ENCODE results near the gene TEX51.

The TEX51 gene

GRCh38 chr2:126858991-126859390 is 39.7 kb upstream of the TEX51 start:
- no peak for TF ChIP-seq CTCF (IDR thresholded peaks at IDR 0.05; ENCODE audit: low read depth, low read length)
- DNase-seq = no peak
- Histone ChIP-seq H3K27ac (no peak overlapping the region), H3K27me3 (ENCODE audit: insufficient read depth, low read depth, severe bottlenecking) (peaks cover 30% of the 10 kb centered on the region), H3K4me3 (ENCODE audit: low read depth, low read length) (no peak overlapping the region), H3K36me3 (no peaks in the 10 kb centered on the region), H3K9me3 (ENCODE audit: severe bottlenecking) (no peaks in the 10 kb centered on the region)

GRCh38 chr2:126859631-126860030 is 39.1 kb upstream of the TEX51 start:
- H3K36me3 ChIP-seq = no peaks in the 10 kb centered on the region
- TF ChIP-seq CTCF (IDR thresholded peaks at IDR 0.05; ENCODE audit: low read depth, low read length) = no peak
- no peak overlapping the region for H3K4me3 ChIP-seq (ENCODE audit: low read depth, low read length)
- no peak overlapping the region for H3K27ac ChIP-seq
- DNase-seq = no peak
- peaks cover 30% of the 10 kb centered on the region for H3K27me3 ChIP-seq (ENCODE audit: insufficient read depth, low read depth, severe bottlenecking)
- H3K9me3 ChIP-seq (ENCODE audit: severe bottlenecking) = no peaks in the 10 kb centered on the region

GRCh38 chr2:126860385-126860784 is 38.3 kb upstream of the TEX51 start:
- no peak for DNase-seq
- TF ChIP-seq CTCF (IDR thresholded peaks at IDR 0.05; ENCODE audit: low read depth, low read length) = 0 out of 2 replicates have a peak, but pooled peaks have one; percentile 4
- H3K36me3 ChIP-seq = no peaks in the 10 kb centered on the region
- peaks cover 30% of the 10 kb centered on the region for H3K27me3 ChIP-seq (ENCODE audit: insufficient read depth, low read depth, severe bottlenecking)
- H3K27ac ChIP-seq = no peak overlapping the region
- no peak overlapping the region for H3K4me3 ChIP-seq (ENCODE audit: low read depth, low read length)
- H3K9me3 ChIP-seq (ENCODE audit: severe bottlenecking) = peaks cover 2% of the 10 kb centered on the region

- no peak overlapping the region for H3K27ac ChIP-seq
- H3K9me3 ChIP-seq (ENCODE audit: severe bottlenecking) = peaks cover 3% of the 10 kb centered on the region
- DNase-seq = no peak
- no peak for TF ChIP-seq CTCF (IDR thresholded peaks at IDR 0.05; ENCODE audit: low read depth, low read length)
- no peak overlapping the region for H3K4me3 ChIP-seq (ENCODE audit: low read depth, low read length)
- peaks cover 30% of the 10 kb centered on the region for H3K27me3 ChIP-seq (ENCODE audit: insufficient read depth, low read depth, severe bottlenecking)
- no peaks in the 10 kb centered on the region for H3K36me3 ChIP-seq
These were observed 36.0 kb upstream of the TEX51 start for GRCh38 chr2:126862730-126863129.

GRCh38 chr2:126863336-126864015 is 35.2 kb upstream of the TEX51 start:
- TF ChIP-seq CTCF (IDR thresholded peaks at IDR 0.05; ENCODE audit: low read depth, low read length) = no peak
- no peak for DNase-seq
- no peak overlapping the region for H3K27ac ChIP-seq

GRCh38 chr2:126864861-126865260 is 33.8 kb upstream of the TEX51 start:
- Histone ChIP-seq H3K27ac (no peak overlapping the region), H3K4me3 (ENCODE audit: low read depth, low read length) (no peak overlapping the region), H3K27me3 (ENCODE audit: insufficient read depth, low read depth, severe bottlenecking) (peaks cover 31% of the 10 kb centered on the region), H3K36me3 (no peaks in the 10 kb centered on the region), H3K9me3 (ENCODE audit: severe bottlenecking) (peaks cover 3% of the 10 kb centered on the region)
- DNase-seq = peak; percentile 48
- peak; percentile 72 for TF ChIP-seq CTCF (IDR thresholded peaks at IDR 0.05; ENCODE audit: low read depth, low read length)

More at GRCh38 chr2:126863336-126864015, 35.2 kb upstream of the TEX51 start:
- Histone ChIP-seq H3K4me3 (ENCODE audit: low read depth, low read length) (no peak overlapping the region), H3K27me3 (ENCODE audit: insufficient read depth, low read depth, severe bottlenecking) (peaks cover 31% of the 10 kb centered on the region), H3K9me3 (ENCODE audit: severe bottlenecking) (peaks cover 3% of the 10 kb centered on the region), H3K36me3 (no peaks in the 10 kb centered on the region)

All from WERI-Rb-1 (cell line).